CMK (cell line): Measurements from ENCODE around the gene EOMES.
"Not testable (repeated sequence)": the region's sequence is repeated elsewhere in the genome, so short reads cannot be mapped to it uniquely, and the experiment has no call there.

Source experiments
- DNase-seq: peaks from one replicate; pipeline ENCODE4 v3.0.0-alpha.2; 2010; ENCODE audit warnings: low read depth

Gene EOMES

DNA sequence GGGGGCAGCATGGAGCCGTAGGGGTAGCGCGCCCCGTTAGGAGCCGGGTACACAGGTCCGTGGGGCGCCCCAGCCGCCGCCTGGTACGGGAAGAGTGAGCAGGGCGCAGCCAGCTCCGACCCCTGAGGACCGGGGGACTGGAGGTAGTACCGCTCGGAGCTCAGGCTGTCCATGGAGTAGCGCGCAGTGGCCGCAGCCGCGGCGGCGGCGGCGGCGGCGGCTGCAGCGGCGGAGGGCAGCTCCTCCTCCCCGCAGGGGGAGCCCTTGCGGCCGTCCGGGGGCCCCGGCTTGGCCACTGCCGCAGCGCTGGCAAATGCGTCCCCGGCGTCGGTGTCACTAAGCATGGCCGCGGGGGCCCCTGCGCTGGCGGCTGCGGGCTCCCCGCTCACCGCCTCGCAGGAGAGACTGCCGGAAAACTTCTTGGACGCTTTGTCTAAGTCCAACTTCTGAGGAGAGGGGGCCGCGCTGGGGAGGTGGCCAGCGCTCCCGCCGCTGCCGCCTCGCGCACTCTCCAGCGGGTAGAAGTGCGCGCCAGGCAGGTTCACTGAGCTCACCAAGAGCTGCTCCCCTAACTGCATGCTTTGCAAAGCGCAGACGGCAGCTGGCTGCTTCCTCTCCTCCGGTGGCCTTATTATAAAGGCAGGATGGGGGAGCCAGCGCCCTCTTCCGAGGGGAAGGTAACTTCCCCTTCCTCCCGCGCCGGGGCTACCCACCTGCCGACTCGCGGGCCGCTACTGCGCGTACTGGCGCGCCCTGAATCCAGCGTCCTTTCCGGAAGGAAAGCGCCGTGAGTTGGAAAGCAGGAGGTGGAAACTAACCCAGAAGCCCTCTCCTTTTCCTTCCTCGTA is at the start of gene EOMES:
Gene EOMES, minus strand, starts transcription at position 607 of the 848 bp plus-strand sequence. Its CDS starts 29 bp downstream, at position 578.
- DNase-seq, result no peak

DNA sequence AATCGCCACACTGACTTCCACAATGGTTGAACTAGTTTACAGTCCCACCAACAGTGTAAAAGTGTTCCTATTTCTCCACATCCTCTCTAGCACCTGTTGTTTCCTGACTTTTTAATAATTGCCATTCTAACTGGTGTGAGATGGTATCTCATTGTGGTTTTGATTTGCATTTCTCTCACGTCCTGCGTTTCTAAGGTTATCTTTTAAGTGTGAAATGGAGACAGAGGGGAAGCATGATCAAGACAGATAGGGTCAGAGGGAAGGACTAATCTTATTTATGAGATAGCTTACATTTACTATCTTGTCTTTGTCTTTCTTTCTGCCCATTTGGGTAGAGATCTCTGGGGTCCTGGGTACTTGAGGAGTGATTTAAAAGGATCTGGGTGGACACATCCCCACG is 48.3 kb upstream of the EOMES start:
- DNase-seq, result not testable (repeated sequence)

DNA sequence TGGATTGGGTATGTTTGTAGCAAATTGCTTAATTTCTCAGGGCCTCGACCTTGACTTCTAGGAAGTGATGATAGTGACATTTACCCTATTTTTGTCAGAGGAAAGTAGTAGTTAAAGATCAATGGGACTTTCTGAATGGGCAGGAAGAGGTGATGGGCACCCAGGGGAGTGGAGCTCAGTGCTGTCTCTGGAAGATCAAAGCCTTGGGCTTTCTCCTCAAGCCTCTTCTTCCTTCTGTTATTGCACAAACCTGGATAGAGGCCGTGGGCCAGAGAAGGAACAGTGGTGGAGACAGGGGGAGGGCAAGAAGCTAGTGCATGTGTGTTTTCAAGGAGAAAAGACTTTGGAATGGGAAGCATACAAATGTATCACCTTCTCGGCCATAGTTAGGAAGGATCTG is 44.9 kb upstream of the EOMES start:
- DNase-seq, result no peak

DNA sequence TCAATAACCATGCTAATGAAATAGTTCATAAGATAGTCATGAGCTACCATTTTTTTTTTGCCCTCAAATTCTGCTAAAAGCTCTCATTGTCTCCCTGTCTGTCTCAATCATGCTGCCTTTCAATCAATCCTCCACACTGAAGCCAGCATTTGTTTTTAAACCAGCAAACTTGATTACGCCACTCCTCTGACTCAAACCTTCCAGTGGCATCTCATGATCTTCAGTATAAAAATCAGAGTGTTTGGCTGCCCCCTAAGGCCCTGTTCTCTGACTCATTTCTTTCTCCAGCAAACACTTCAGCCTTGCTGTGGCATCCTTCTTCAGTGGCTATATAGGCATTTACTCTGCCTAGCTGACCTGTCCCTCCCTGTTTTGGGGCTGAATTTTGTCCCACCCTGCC is 36.0 kb upstream of the EOMES start:
- DNase-seq, result no peak

DNA sequence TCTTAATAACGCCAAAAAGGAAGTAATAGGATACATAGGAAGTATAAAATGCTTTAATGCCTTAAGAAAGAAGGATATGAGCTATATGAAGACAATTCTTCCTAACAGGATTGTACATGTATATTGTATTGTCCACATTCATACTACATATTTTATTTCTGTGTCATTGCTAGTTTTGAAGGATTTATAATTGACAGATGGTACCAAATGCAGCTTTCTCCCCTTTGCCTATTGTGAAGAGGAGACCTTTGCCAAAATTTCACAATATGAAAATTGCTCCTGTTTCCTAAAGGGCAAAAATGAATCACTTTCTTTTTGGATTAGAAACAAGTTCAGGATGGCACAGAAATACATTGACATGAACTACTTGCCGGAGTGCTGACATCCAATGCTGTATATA is 34.8 kb upstream of the EOMES start:
- no peak for DNase-seq

DNA sequence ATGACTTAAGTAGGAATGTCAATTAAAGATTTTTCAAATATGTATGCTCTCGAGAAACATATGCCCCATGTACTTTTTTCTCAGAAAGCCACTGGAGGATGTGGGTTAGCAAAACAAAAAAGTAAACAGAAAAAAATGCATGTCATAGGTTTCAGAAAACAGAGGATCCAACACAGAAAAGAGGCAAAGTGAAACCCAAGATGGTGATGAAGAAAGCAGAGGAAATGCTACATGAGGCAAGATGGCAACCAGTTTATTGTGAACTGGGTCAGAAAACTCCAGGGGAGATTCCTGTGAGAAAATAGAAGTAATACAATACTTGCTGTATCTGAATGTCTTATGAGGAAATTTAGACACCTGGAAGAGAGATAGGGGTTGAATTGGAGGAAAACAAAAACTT is 30.8 kb upstream of the EOMES start:
- DNase-seq, result no peak

DNA sequence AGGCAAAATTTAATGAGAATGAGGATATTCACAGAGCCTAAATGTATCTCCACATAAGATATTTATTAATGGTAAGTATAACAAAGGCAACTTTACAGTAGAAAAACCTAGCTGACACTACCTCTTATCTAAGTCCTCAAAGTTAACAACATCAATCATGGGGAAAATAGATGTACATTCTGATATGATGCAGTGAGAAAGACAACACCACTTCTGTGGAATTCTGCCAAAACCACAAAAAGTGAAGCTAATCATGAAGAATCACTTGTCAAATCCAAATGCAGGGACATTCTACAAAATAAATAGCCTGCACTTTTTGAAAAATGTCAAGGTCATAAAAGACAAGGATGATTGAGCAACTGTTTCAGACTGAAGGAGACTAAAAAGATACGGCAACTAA is 27.5 kb upstream of the EOMES start:
- DNase-seq, result no peak

DNA sequence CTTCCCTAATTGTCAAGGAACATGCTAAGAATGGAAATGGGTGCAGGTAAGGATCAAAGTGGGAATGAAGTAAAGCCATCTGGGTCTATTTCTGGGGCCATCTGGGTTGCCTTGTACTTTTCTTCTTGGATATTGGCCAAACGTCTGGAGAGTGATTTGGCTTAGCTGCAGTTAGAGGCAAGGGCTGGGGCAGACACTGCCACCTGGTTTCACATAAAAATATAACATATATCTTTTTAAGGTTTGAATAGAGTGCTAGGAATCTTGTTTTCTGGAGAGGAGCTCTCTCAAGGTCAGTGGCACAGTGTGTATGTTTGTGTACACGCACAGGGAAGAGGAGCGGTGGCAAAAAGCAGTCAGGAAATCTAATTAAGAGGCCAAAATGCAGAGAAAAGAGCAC is 24.7 kb upstream of the EOMES start:
- DNase-seq, result no peak

DNA sequence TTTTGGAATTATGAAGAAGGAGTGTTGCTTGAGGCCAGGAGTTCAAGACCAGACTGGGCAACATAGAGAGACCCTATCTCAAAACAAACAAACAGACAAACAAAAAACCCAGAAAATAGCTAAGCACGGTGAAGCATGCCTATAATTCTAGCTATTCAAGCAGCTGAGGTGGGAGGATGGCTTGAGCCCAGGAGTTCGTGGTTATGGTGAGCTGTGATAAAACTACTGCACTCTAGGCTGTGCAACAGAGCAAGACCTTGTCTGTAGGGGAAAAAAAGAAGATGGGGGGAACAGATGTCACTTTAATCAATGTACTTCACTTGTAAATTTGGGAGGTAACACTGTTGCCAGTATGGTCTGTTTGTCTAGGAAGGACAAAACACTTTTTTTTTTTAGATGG is 18.7 kb upstream of the EOMES start:
- no peak for DNase-seq

DNA sequence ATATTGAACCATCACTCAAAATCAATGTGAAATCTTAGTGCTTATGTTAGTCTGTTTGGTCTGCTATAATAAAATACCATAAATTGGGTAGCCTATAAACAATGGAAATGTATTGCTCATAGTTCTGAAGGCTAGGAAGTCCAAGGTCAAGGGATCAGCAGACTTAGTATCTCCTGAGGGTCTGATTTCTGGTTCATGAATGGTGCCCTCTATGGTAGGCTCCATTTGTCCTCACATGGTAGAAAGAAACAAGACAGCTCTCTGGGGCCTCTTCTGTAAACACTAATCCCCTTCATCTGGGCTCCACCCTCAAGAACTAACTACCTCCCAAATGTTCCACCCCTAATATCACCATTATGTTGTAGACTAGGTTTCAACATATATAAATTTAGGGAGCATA is 15.0 kb upstream of the EOMES start:
- DNase-seq, result no peak

DNA sequence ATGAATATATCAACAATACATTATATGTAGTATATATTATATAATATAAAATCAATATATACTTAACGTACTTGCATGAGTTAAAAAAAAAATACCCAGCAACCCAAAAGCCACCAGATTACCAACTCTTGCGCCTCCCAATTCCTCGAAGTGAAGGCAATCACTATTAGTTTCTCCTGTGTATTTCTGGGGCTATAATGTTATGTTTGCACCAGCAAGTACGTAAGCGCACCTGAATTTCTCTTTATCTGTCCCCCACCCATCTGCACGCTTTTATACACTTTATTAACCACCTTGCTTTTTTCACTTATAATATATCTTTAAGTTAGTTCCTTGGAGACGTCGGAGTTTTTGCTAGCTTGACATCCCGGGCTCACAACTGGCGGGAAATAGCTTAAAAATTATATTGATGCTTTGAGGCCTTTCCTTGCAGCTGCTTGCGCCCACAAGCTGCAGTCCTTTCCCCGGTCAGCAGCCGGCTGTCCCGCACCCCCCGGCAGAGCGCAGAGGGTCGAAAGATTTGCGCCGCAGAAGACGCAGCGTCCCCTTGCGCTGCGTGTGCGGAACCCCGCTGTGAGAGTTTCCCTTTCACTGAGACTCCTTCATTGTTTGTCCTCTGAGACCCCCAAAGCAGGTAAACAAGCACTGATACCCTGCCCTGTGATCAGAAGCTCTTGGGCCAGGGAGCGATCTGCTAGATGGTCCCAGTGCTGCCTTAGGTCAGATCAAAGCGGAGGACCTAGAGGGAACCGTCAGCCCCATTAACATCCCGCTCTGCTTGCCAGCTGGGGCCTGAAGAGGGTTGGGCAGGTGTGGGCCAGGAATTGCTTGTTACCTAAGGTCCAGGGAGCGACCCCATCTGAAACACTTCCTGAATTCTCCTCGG is 8.9 kb upstream of the EOMES start:
- no peak for DNase-seq

DNA sequence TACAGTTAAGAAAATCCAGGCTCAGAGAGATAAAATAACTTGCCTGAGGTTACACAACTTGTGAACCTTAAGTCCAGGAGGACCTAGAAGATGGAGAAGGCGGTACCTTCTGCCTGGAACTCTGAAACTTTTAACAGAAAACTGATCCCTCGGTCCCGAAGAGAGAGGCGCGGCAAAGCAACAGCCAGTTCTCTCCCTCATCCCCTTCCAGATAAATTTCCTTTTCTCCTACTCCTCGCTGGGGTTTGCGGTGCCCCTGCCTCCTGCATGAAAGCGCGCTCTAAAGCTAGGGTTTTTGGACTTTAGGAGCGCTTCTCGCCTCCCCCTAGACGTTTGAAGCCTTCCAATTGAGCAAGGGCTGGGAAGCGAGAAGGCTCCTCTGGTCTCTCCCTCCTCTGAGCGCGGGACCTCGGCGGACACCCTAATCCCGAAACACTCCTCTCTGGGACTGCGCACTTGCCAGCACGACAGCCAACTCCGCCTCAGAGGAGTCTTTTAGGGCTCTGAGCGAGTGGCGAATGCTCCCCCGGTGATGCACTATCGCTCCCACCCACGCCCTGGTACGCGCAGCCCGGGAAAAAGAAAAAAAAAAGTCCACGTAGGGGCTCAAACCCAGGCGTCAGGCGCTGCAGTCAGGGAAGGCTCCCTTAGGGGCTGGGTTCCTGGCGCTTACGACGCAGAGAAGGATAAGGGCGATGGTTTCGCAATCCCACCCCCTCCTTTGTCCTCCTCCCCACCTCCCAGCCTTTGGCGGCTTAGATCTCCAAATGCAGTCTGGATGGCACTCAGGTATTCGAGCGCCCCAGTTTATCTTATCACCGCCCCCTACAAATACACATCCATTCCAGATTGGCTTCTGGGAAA is 7.9 kb upstream of the EOMES start:
- no peak for DNase-seq

DNA sequence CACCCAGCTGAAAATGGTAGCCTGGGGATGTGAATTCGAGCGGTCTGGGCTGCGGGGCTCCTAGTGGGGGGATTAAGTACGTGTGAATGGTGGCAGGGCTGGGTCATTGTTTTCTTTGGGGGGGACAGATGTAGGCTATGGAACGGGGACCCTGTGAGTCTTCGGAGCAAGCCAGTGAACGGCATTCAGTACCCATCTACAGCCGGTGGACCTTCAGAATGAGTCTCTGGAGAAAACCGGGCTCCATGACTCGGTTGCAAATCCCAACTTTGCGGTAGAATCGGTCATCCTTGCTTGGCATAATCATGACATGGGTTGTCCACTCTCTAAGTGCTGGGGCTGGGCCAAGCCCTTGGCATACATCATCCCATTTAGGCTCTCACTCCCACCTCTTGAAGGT is 7.2 kb upstream of the EOMES start:
- DNase-seq, result no peak

DNA sequence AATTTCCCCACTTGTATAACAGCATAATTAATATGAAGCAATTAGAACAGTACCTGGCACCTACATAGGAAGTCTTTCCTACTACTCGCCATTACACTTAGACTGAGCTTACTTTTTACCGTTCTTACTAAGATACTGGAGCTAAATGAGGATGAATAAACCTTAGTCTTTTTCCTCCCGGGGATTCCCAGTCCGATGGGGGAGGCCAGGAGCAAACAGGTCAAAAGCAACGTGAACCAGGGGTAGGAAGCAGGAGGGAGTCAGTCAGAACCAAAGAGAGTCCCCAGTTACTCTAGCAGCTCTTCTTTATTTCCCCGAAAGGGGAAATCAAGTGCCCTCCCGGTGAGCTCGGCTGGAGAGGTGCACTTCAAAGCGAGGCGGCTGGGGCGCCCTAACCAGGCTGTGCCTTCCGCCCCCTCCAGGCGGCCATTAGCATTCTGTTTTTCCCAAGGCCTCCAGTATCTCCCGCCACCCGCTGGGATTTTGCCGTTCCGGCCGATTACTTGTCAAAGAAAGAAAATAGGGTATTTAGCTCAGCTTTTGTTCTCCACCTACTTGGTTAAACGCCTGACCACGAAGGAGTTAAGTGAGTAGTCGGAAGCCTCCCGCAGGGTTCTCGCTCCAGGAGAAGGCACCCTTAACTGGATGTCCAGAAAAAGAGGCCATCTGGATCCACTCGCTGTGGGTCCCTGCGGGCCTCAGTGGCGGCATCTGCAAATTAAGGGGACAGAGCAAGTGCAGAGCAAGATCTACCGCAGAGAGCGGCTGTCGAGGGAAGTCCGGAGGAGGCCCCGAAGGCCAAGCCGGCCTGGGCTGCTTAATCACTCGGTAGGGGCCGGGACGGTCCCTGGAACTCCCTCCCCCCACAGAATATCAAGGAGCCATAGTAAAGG is 6.3 kb upstream of the EOMES start:
- DNase-seq, result no peak

DNA sequence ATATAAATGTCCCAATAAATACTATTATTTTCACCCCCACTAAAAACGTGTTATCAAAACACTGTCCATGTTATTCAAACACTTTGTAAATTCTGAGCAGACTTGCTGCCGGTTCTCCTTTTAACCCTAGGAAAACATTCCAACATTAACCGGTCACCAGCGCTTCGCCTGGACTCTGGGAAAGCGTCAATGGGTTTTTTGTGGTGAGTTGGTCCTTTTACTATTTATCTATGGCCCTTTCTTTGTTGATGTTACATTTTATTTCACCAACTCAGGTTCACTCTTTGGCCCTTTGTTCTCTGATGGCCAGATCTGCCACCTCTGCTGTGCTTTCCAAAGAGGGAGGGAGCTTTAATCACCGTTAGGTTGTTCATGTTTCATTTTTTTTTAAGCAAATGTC is 4.1 kb upstream of the EOMES start:
- DNase-seq, result no peak

DNA sequence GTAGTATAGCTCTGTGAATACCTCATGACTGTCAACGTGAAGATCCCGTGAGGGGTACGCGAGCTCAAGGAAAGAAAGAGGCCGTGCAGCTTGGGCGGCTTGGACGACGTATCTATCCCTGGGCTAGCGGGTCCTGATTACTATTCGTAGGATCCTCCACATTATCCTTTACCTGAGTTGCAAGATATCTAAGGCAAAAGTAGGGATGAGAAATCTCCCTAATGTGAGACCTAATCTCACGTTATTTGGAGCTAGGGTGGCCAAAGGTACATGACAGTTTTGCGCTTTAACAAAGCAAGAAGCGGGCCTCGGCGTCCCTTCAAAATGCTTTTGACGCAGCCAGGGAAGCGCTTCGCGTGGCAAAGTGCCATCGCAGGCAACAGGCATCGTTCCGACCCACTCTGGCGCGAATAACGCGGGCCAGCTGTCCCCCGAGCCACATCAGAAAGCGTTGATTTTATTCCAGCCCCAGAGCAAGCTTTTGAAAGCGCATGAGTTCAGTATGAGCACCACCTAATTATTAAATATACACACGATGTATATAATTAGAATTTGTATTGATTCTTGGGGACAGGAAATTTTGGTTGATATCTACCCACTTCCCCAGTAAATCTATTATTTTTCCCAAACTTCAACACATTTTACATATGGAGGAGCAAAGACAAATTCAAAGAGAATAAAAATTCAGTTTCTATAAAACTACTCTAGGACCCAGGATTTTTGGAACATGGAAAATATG is 2.5 kb upstream of the EOMES start:
- DNase-seq, result no peak

DNA sequence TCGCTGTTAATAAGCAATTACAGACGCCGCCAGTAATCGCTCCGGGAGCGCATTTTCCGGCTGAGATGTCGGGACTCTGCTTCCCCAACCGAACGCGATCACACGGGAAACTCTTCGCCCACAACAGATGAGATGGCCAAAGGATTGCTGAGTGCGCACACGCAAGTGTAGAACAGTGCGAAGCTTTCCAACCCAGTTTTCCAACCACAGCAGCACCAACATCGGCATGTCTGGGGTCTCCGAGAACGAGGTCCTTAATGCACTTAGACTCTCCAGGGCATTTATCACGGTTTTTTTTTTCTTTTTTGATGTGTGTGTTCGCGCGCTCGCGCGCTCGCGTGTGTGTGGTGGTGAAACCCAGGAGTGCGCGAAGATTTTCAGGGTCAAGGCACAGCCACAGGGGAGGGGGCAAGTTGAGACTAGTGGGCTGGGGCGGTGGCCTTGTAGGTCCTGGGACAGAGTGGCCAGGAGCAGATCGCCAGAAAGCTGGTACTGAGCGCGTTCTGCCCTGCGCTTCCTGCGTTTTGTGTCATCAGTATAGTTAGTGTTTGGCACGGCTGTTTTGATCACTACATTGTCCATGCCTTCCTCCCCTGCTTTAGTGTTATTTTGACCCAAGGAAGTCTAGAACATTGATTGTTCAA is 1.8 kb upstream of the EOMES start:
- no peak for DNase-seq

DNA sequence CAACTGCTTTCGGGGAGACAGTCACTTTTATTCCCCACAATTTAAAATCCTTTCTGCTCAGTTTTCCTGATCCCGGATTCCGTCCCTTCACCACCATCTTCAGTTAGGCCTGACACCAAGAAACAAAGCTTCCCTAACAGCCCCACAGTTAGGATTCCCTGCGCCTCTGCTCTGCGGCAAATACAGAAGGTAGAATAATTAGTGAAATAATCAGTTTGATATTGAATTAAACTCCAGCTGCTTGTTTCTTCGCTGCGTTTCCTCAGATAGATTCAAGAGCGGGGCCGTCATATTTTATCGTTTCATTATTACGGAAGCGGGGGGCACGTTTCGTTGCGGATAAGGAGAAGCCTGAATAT is 1.3 kb upstream of the EOMES start:
- no peak for DNase-seq

DNA sequence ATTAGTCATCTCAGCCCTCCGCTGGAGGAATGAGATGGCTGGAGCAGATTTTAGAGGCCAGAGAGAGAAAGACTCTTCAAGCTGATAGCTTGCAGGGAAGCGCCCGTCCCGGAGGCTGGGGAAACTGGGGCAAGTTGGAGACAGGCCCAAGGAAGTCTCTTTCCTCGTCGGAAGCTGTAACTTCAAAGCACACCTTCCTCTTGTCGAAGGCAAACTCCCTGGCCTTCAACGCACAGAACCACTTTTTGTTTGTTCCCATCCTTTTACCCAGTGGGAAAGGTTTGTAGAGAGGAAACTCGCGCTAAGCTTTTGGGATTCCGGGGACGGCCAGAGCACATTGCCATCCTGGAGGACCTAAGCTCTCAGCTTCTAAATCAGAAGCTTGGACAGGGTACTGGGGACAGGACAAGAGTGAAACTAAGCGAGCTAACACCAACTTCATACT is 900 bp upstream of the EOMES start:
- no peak for DNase-seq
